ENCODE data around the gene SYK. TPM values are rescaled to one million over a fixed set of nuclear protein-coding genes. Genes with fewer than 3 reads are reported as not detected.
"Not testable (repeated sequence)": the region's sequence is repeated elsewhere in the genome, so short reads cannot be mapped to it uniquely, and the experiment has no call there.

Gene SYK
- 10 to 100 TPM; 28.9 to 33.3 (median 31.1) TPM for polyA plus RNA-seq (ENCODE audit: insufficient read length in 3 of 3)

DNA sequence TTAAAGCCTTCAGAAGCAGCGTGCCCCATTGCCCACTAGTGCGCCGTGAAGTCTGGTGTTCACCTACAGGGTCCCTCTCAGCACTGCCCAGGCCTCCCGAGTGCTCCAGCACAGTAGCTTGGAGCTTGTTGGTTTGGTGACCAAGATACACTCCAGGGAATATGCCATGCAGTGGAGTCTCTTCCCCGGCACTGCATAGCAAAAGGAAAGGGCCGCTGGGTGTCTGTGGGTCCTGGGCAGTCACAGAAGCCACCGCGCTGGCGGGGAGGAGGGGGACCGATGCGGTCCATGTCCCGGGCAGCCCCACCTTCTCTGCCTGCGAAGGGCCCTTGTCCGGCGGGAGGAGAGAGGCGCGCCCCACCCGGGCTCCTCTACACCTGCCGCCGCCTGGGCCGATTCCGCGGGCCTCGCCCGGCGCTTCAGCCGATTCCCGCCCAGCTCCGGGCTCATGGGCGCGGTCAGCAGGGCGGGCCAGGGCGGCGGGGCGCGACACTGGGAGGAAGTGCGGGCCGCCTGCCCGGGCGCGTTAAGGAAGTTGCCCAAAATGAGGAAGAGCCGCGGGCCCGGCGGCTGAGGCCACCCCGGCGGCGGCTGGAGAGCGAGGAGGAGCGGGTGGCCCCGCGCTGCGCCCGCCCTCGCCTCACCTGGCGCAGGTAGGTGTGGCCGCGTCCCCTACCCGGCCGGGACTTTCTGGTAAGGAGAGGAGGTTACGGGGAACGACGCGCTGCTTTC, at the start of gene SYK:
Gene SYK (plus strand): TSS at position 579 of the 732 bp plus-strand sequence. CDS start 42,080 bp downstream, outside the sequence.
- DNase-seq (ENCODE audit: low read depth in 3 of 3, low spot score in 2 of 3): no peak

GRCh38 chr9:90755514-90756371, 45.9 kb upstream of the SYK start:
- DNase-seq (ENCODE audit: low read depth in 3 of 3, low spot score in 2 of 3): peak; percentile 19 to 43 (median 23)

DNA sequence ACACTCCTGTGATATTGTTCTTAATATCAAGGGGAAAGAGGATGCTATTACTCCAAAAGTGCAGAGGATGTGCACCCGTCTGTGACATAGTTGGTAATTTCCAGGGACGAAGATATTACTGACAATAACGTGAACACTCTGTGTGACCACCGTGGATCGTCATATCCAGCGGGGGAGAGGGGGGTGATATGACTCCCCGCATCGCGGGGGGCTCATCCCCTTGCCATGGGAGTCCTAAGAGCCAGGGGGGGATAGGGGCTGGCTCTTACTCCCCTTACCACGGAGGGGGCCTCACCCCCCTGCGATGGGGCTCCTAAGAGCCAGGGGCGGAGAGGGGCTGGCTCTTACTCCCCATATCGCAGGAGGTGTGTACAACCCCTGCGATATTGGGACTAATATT, 41.0 kb upstream of the SYK start:
- not testable (repeated sequence) for DNase-seq (ENCODE audit: low read depth in 3 of 3, low spot score in 2 of 3)

DNA sequence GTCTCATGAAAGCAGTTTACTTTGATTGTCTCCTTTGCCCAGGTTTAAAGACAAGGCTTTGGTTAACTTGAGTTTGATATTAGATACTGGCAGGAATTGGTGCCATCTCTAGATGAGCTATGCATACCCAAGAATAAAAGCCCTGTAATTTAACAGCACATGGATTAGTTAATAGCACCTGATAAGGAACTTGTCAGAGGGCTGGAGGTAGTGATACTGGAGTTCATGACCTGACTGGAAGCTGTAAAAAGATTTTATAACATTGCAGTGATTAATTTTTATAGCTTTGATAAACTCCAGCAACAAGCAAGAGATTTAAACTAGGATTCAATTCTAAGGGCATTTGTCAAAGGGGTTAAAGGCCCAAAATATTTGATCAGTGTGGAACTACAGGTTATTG, 34.9 kb upstream of the SYK start:
- DNase-seq (ENCODE audit: low read depth in 3 of 3, low spot score in 2 of 3): no peak

DNA sequence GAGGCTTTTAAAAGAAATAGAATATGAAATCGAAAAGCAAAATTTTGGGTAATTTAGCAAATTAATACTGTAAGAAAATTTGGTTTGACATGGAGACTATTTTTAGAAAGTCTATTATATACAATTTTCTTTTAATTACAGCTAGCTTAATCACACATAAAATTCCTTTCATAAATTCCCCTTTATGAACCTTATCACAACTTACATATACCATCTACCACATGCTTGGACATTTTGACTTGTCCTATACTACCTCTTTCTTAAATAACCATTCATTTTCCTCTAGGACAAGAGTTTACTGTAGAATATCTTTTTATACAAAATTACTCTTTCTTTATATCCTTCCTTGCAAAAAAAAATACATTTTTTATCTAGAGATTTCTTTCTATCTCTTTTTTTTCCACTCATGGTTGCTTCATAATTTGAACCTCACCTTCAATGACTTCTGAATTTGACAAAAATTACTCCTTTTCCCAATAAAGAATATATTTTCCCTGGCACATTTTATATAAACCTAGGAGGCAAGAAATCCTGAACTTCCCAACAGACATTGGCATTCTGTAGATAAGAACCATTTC, 34.0 kb upstream of the SYK start:
- no peak for DNase-seq (ENCODE audit: low read depth in 3 of 3, low spot score in 2 of 3)

DNA sequence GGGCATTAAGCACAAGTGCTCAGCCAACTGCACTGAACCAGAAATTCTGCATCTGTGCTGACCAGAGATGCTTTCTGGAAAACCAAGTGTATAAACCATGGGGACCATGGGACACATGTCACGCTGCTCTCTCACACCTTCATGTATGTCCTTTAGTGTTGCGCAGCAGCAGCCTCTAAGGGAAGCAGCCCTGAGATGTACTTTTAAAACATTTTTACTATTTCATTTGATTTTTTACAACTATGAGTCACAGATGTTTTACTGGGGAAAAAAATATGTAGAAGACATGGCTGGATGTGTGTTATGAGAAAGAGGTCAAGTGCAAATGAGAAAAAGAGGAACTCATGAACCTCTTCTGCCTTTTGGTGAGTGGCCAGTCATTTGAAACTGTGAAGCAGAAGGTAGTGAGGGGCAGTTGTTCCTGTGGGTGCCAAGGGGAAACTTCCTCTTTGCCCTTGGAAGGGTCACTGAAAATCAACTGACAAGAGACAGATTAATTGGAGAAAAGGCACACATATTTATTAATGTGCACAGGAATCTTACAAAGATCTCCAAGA, 31.4 kb upstream of the SYK start:
- no peak for DNase-seq (ENCODE audit: low read depth in 3 of 3, low spot score in 2 of 3)

DNA sequence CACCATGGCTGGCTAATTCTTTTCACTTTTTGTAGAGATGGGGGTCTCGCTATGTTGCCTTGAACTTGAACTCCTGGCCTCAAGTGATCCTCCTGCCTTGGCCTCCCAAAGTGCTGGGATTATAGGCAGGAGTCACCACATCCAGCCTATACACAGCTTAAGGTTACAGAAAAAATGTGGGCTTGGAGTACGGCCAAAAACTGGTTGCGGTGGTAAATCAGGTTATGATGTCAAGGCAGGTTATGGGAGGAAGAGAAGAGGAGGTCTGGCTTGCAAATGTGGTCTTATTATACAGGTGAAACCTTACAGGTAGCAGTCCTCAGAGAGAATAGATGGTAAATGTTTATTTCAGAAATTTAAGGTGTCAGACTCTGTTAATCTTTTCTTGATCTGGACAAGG, 30.7 kb upstream of the SYK start:
- DNase-seq (ENCODE audit: low read depth in 3 of 3, low spot score in 2 of 3): no peak

- no peak for DNase-seq (ENCODE audit: low read depth in 3 of 3, low spot score in 2 of 3)
Measured at GRCh38 chr9:90772386-90772785, 29.2 kb upstream of the SYK start.

- DNase-seq (ENCODE audit: low read depth in 3 of 3, low spot score in 2 of 3): peak in 1 of 3 donors; percentile 27
Measured at GRCh38 chr9:90773617-90774016, 28.0 kb upstream of the SYK start.

DNA sequence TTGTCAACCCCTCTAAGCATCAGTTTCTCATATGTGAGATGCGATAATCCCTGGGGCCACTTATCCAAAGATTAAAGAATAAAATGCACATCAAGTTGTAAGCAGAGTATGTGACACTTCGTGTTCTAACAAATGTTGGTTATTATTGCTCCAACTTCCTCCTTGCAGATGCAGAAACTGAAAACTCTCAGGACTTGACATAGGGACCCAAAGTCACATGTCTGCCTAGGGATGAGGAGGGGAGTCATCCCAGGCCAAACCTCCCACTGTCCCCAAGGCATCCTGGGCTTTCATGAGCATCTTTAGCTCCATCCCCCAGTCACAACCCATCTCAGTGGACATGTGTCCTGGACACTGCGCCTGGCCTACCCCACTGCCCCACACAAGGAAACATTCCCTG, 27.5 kb upstream of the SYK start:
- DNase-seq (ENCODE audit: low read depth in 3 of 3, low spot score in 2 of 3): no peak

GRCh38 chr9:90774682-90775081, 26.9 kb upstream of the SYK start:
- no peak for DNase-seq (ENCODE audit: low read depth in 3 of 3, low spot score in 2 of 3)

DNA sequence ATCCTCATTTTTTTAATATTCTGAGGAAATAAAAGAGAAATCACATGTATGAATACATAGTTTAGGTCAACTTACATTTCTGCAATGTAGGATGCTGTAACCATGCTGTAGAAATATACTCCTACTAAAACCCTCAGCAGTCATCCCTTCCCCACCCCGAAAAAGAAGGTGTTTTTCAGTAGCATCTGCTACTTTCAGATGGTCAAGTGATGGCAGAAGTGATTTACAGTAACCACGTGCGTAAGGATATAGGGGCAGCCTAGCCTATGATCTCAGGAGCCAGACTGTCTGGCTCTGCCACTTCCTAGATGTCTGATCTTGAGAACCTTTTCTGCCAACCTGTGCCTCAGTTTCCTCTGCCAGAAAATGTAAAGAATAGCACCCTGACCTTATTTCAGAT, 26.0 kb upstream of the SYK start:
- DNase-seq (ENCODE audit: low read depth in 3 of 3, low spot score in 2 of 3): no peak

- no peak for DNase-seq (ENCODE audit: low read depth in 3 of 3, low spot score in 2 of 3)
Measured at GRCh38 chr9:90778746-90779145, 22.9 kb upstream of the SYK start.

DNA sequence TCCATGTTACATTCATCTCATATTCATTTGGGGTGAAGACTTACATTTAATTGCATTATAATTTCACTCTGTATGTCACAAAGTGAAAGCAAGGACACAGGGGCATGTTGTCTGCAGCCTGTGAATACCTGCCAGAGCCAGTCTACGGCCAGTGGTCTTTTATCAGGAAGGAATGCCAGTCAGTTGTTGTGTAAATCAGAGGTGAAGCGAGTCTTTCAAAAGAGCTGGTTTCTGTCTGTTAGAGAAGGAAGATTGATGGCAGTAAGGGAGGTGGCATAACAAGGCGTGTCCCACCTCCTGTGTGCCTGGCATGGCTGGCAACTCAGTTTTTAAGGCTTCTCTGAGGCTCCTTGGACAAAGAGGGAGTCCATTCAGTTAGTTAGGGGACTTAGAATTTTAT, 18.1 kb upstream of the SYK start:
- DNase-seq (ENCODE audit: low read depth in 3 of 3, low spot score in 2 of 3): no peak

DNA sequence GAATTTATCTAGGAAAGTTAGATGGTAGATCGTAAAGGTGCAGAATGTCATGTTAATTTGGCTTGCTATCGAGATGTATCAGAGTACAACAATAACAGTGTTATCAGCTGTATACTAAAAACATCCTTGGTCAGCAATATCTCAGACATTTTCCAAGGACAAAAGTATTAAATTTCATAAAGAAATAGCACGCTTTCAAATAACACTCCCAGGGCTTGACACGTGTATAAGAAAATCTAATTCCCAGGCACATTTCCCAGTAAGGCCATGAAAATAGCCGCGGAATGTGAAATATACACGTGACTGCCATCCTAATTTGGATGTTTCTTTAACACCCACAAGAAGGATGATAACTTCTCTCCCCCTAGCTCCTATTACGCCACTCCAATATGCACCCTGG, 17.7 kb upstream of the SYK start:
- no peak for DNase-seq (ENCODE audit: low read depth in 3 of 3, low spot score in 2 of 3)

- no peak for DNase-seq (ENCODE audit: low read depth in 3 of 3, low spot score in 2 of 3)
Measured at GRCh38 chr9:90787771-90788460, 13.7 kb upstream of the SYK start.

- not testable (repeated sequence) for DNase-seq (ENCODE audit: low read depth in 3 of 3, low spot score in 2 of 3)
Measured at GRCh38 chr9:90788527-90788926, 13.1 kb upstream of the SYK start.

DNA sequence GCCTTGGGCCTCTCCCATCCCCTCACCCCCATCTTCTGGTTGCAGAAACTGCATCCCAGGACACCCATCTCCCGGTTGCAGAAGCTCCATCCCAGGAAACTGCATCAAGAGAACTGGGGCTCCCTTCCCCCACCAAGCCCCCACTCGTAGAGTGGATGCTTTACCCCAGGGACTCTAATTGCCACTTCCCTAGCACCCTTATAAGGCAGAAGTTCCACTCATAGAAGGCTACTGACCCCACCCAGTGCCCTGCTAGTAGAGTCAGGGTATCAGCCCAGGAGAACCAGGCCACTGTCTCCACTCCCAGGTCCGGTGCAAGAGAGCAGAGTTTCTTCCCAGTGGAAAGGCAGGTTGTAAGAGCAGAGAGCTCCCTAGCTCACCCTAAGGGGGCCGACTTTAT, 12.2 kb upstream of the SYK start:
- DNase-seq (ENCODE audit: low read depth in 3 of 3, low spot score in 2 of 3): no peak

DNA sequence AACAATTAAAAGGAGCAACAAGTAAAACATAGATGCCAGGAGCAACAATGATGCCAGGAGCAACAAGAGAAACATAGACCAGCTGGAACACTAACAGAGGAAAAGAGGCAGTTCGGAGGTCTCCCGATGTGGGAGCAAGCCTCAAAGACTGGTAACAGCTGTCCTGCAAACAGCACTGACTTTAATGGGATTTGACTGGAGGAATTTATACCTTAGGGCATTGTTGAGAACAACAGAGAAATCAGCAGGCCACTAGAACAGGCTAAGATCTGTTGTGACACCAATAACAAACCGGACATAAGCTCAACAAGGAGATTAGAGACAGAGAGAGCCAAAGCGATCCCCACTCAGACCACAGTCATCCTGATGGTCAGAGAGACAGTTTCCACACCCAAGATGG, 11.8 kb upstream of the SYK start:
- no peak for DNase-seq (ENCODE audit: low read depth in 3 of 3, low spot score in 2 of 3)

DNA sequence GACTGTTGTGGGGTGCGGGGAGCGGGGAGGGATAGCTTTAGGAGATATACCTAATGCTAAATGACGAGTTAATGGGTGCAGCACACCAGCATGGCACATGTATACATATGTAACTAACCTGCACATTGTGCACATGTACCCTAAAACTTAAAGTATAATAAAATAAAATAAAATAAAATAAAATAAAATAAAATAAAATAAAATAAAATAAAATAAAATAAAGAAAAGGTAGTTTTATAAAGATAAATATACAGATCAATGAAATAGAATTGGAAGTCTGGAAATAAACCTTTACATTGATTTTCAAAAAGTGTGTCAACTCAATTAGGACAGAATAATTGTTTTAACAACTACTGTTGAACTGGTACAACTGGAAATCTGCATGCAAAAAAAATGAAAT, 8.6 kb upstream of the SYK start:
- not testable (repeated sequence) for DNase-seq (ENCODE audit: low read depth in 3 of 3, low spot score in 2 of 3)

GRCh38 chr9:90793729-90794128, 7.9 kb upstream of the SYK start:
- no peak for DNase-seq (ENCODE audit: low read depth in 3 of 3, low spot score in 2 of 3)

Data from right renal cortex interstitium (tissue), 3 donors.